NCI-H1436 treated with DMSO at 0.1 percent for 48 hours (cell line): Measurements from ENCODE around the gene OR51L1.

ENCODE experiments used
- DNase-seq: peaks from one replicate; lab custom pipeline; 2025; lab: John Stamatoyannopoulos, UW

Gene OR51L1

GRCh38 chr11:5046754-5047330 lies 52.2 kb downstream of the OR51L1 start:
- no peak for DNase-seq
